Astrocyte of the spinal cord (primary cell): ENCODE measurements around the gene RBM33.

ENCODE experiments used
- DNase-seq: peaks from one replicate; pipeline ENCODE4 v3.0.0; 2011; ENCODE audit warnings: low read depth, low spot score
- H3K4me3 ChIP-seq: 2 replicates; pipeline ENCODE4 v1.5.1; 2011; ENCODE audit warnings: low read depth, mild to moderate bottlenecking, low read length, moderate library complexity
- CTCF ChIP-seq: IDR thresholded peaks from 2 replicates; pipeline ENCODE4 v1.5.1; 2012; ENCODE audit warnings: low read depth, mild to moderate bottlenecking, low read length, inconsistent platforms
- in situ Hi-C: cut with HindIII; loops from 2 replicates; pipeline ENCODE4 v1.10.0; 2017; ENCODE audit warnings: low sequenced_read_pairs

The RBM33 gene

GRCh38 chr7:155648752-155649339 lies 4.4 kb downstream of the RBM33 start:
- in situ Hi-C loops: no loop called here
- no peak for TF ChIP-seq CTCF
- DNase-seq: no peak
- no peak overlapping the region for H3K4me3 ChIP-seq

GRCh38 chr7:155649588-155649987 lies 5.1 kb downstream of the RBM33 start:
- DNase-seq: no peak
- TF ChIP-seq CTCF: no peak
- H3K4me3 ChIP-seq: no peak overlapping the region
- in situ Hi-C loops: no loop called here

GRCh38 chr7:155652156-155653114 lies 8.0 kb downstream of the RBM33 start:
- no peak for DNase-seq

GRCh38 chr7:155653803-155654202 lies 9.3 kb downstream of the RBM33 start:
- DNase-seq: no peak
- no peak for TF ChIP-seq CTCF
- in situ Hi-C loops: no loop called here
- no peak overlapping the region for H3K4me3 ChIP-seq

More at GRCh38 chr7:155652156-155653114, 8.0 kb downstream of the RBM33 start:
- in situ Hi-C loops: no loop called here
- no peak overlapping the region for H3K4me3 ChIP-seq
- no peak for TF ChIP-seq CTCF

- no peak for DNase-seq
- H3K4me3 ChIP-seq: no peak overlapping the region
- no peak for TF ChIP-seq CTCF
- in situ Hi-C loops: no loop called here
Observed at GRCh38 chr7:155656891-155657290, 12.4 kb downstream of the RBM33 start.

GRCh38 chr7:155660059-155660757 lies 15.7 kb downstream of the RBM33 start:
- no peak overlapping the region for H3K4me3 ChIP-seq
- in situ Hi-C loops: no loop called here
- no peak for DNase-seq
- TF ChIP-seq CTCF: no peak
